Common myeloid progenitor, CD34-positive (primary cell): ENCODE results near the gene RBM14.

Source experiments
- CTCF ChIA-PET: fragments of 350-600 bp; sonication (Branson Sonifier 250); formaldehyde crosslinking; loops from one replicate; lab custom pipeline; 2021; ENCODE audit warnings: antibody characterized with exemption; lab: Charles Lee
- POLR2A ChIA-PET: fragments of 350-600 bp; sonication (Branson Sonifier 250); formaldehyde crosslinking; loops from one replicate; lab custom pipeline; 2021; ENCODE audit warnings: antibody characterized with exemption; lab: Charles Lee
- DNase-seq, 3 donors: peaks; one replicate each; pipeline versions ENCODE4 v3.0.0 to v3.0.0-alpha.2; 2013
- H3K27ac ChIP-seq, 2 experiments: 1 replicate in 1 of 2; 2 replicates in 1 of 2; pipeline ENCODE4 v1.7.0; 2013; ENCODE audit warnings: inconsistent platforms in 2 of 2, low read length in 2 of 2, mild to moderate bottlenecking in 2 of 2, low read depth in 1 of 2, moderate library complexity in 1 of 2; ENCODE audit not compliant: severe bottlenecking in 2 of 2, insufficient read depth in 1 of 2, poor library complexity in 1 of 2
- H3K27me3 ChIP-seq, 5 experiments: replicated peaks in 2 of 5; 1 replicate in 3 of 5; 2 replicates in 2 of 5; pipeline versions ENCODE4 v1.6.1 to v1.7.0; 2013; ENCODE audit warnings: low read length in 4 of 5, mild to moderate bottlenecking in 2 of 5, moderate library complexity in 2 of 5, inconsistent platforms in 1 of 5; ENCODE audit not compliant: insufficient read depth in 5 of 5, control insufficient read depth in 4 of 5
- H3K36me3 ChIP-seq, 4 experiments: 1 replicate in 2 of 4; 2 replicates in 2 of 4; pipeline versions ENCODE4 v1.6.1 to v1.7.0; 2013; ENCODE audit warnings: low read length in 3 of 4, control low read depth in 1 of 4, mild to moderate bottlenecking in 1 of 4; ENCODE audit not compliant: control insufficient read depth in 4 of 4, insufficient read depth in 4 of 4
- H3K4me1 ChIP-seq, 4 experiments: 1 replicate in 3 of 4; 2 replicates in 1 of 4; pipeline versions ENCODE4 v1.6.1 to v1.7.1; 2013; ENCODE audit warnings: low read length in 3 of 4, mild to moderate bottlenecking in 3 of 4, control low read depth in 1 of 4, inconsistent platforms in 1 of 4, moderate library complexity in 1 of 4; ENCODE audit not compliant: control insufficient read depth in 4 of 4, insufficient read depth in 4 of 4; ENCODE audit errors: control extremely low read depth in 1 of 4
- H3K4me3 ChIP-seq, 7 experiments: 1 replicate in 4 of 7; 2 replicates in 3 of 7; pipeline versions ENCODE4 v1.5.1 to v1.7.0; 2013; ENCODE audit warnings: mild to moderate bottlenecking in 7 of 7, low read length in 6 of 7, moderate library complexity in 6 of 7, inconsistent platforms in 2 of 7, low read depth in 2 of 7, control low read depth in 1 of 7; ENCODE audit not compliant: insufficient read depth in 4 of 7, control insufficient read depth in 1 of 7; ENCODE audit errors: extremely low read depth in 1 of 7
- H3K9me3 ChIP-seq, 5 experiments: 1 replicate in 4 of 5; 2 replicates in 1 of 5; pipeline versions ENCODE4 v1.6.1 to v1.7.1; 2013; ENCODE audit warnings: low read length in 4 of 5, mild to moderate bottlenecking in 2 of 5, inconsistent platforms in 1 of 5, low read depth in 1 of 5, moderate library complexity in 1 of 5; ENCODE audit not compliant: control insufficient read depth in 4 of 5, insufficient read depth in 2 of 5; ENCODE audit errors: control extremely low read depth in 1 of 5
- WGBS: methylation state at CpG from one replicate; pipeline ENCODE4 v1.1.5; 2013; ENCODE audit not compliant: insufficient coverage; 5-methylcytosine and 5-hydroxymethylcytosine counted together

RBM14 gene

GRCh38 chr11:66628061-66628603 is 11.7 kb downstream of the RBM14 start:
- CTCF ChIA-PET, result interaction anchor here (0.8 to 1.7 kb wide), 3 partner anchors 9 to 11 kb away, joined by 4 to 5 read pairs (median 5); no protein-coding TSS in a partner anchor
- Histone ChIP-seq H3K27me3 (no peaks in the 10 kb centered on the region), H3K27ac (no peak overlapping the region), H3K4me3 (no peak overlapping the region), H3K9me3 (no peaks in the 10 kb centered on the region), H3K4me1 (peaks cover 0 to under 1% (median under 1%) of the 10 kb centered on the region in 4 experiments), H3K36me3 (peaks cover 27 to 86% (median 72%) of the 10 kb centered on the region in 4 experiments)
- no peak for DNase-seq
- 100% methylated on average over 2 of the region's 7 CpGs for WGBS
- POLR2A ChIA-PET, result interaction anchor here (0.6 kb wide), 1 partner anchor 207 kb away, joined by 3 read pairs; no protein-coding TSS in a partner anchor

- no CpG with 5 or more reads among the region's 2 CpGs for WGBS
- CTCF ChIA-PET, result interaction anchor here (1.5 to 1.8 kb wide), 3 partner anchors 8 to 10 kb away, joined by 3 to 7 read pairs (median 5); no protein-coding TSS in a partner anchor
Measured at GRCh38 chr11:66629356-66629755, 12.9 kb downstream of the RBM14 start.

GRCh38 chr11:66631883-66632282 is 15.5 kb downstream of the RBM14 start:
- Histone ChIP-seq H3K27ac (no peak overlapping the region), H3K36me3 (peaks cover 24 to 69% (median 52%) of the 10 kb centered on the region in 4 experiments), H3K9me3 (no peaks in the 10 kb centered on the region), H3K27me3 (no peaks in the 10 kb centered on the region), H3K4me3 (no peak overlapping the region), H3K4me1 (peaks cover 0 to 2% (median 0%) of the 10 kb centered on the region in 4 experiments)
- 100% methylated on average over 4 of the region's 6 CpGs for WGBS
- DNase-seq, result no peak
- ChIA-PET POLR2A (interaction anchor here (1.1 kb wide), 1 partner anchor 15 kb away, joined by 3 read pairs; no protein-coding TSS in a partner anchor), CTCF (interaction anchor here (1.0 kb wide), 1 partner anchor 9 kb away, joined by 3 read pairs; no protein-coding TSS in a partner anchor)

More at GRCh38 chr11:66629356-66629755, 12.9 kb downstream of the RBM14 start:
- Histone ChIP-seq H3K36me3 (peaks cover 29 to 82% (median 67%) of the 10 kb centered on the region in 4 experiments), H3K27me3 (no peaks in the 10 kb centered on the region), H3K27ac (no peak overlapping the region), H3K4me3 (no peak overlapping the region), H3K9me3 (no peaks in the 10 kb centered on the region), H3K4me1 (no peaks in the 10 kb centered on the region)
- POLR2A ChIA-PET, result interaction anchor here (0.8 to 1.7 kb wide), 4 partner anchors 8 to 12 kb away, joined by 3 to 7 read pairs (median 4); no protein-coding TSS in a partner anchor
- no peak for DNase-seq

- DNase-seq, result no peak
- ChIA-PET CTCF (interaction anchor here (0.7 to 1.6 kb wide), 2 partner anchors 9 to 41 kb away, joined by 3 to 9 read pairs; no protein-coding TSS in a partner anchor), POLR2A (interaction anchor here (1.5 kb wide), 1 partner anchor 17 kb away, joined by 4 read pairs; the partner anchor contains the start of gene RBM14)
- no CpG with 5 or more reads among the region's 2 CpGs for WGBS
- H3K4me1 ChIP-seq, result peaks cover 0 to 12% (median 6%) of the 10 kb centered on the region in 4 experiments
- H3K27me3 ChIP-seq, result no peaks in the 10 kb centered on the region
- peaks cover 19 to 67% (median 41%) of the 10 kb centered on the region in 4 experiments for H3K36me3 ChIP-seq
- no peak overlapping the region for H3K27ac ChIP-seq
- no peaks in the 10 kb centered on the region for H3K9me3 ChIP-seq
- no peak overlapping the region for H3K4me3 ChIP-seq
Measured at GRCh38 chr11:66632952-66633351, 16.5 kb downstream of the RBM14 start.

GRCh38 chr11:66636411-66636810 is 20.0 kb downstream of the RBM14 start:
- Histone ChIP-seq H3K27ac (no peak overlapping the region), H3K27me3 (no peaks in the 10 kb centered on the region), H3K36me3 (peaks cover 8 to 61% (median 33%) of the 10 kb centered on the region in 4 experiments), H3K4me3 (no peak overlapping the region), H3K9me3 (no peaks in the 10 kb centered on the region), H3K4me1 (peaks cover 16 to 39% (median 34%) of the 10 kb centered on the region in 4 experiments)
- WGBS, result 75% methylated on average over 1 of the region's 3 CpGs
- ChIA-PET POLR2A (interaction anchor here (0.6 kb wide), 1 partner anchor 14 kb away, joined by 4 read pairs; no protein-coding TSS in a partner anchor), CTCF (interaction anchor here (1.0 to 6.8 kb wide), 3 partner anchors 9 to 59 kb away, joined by 4 to 52 read pairs (median 5); no protein-coding TSS in a partner anchor)
- DNase-seq, result no peak

- WGBS, result 74% methylated on average over 8 of the region's 12 CpGs
- POLR2A ChIA-PET, result interaction anchor here (0.6 to 2.7 kb wide), 12 partner anchors 12 to 171 kb away, joined by 3 to 16 read pairs (median 5); partner anchors contain the start of genes CCDC87, CCS, RBM14 and RBM4B
- DNase-seq, result no peak
- CTCF ChIA-PET, result interaction anchor here (0.8 to 6.8 kb wide), 12 partner anchors 9 to 92 kb away, joined by 3 to 52 read pairs (median 4); partner anchors contain the start of genes CCDC87, CCS, RBM14 and RBM4B
- Histone ChIP-seq H3K27me3 (no peaks in the 10 kb centered on the region), H3K4me1 (peaks cover 25 to 51% (median 41%) of the 10 kb centered on the region in 4 experiments), H3K4me3 (peak overlapping the region in 5 of 7 experiments; percentile 20 to 99 (median 96)), H3K9me3 (no peaks in the 10 kb centered on the region), H3K27ac (peak overlapping the region; percentile 46 to 98), H3K36me3 (peaks cover 10 to 67% (median 31%) of the 10 kb centered on the region in 4 experiments)
Measured at GRCh38 chr11:66637557-66638176, 21.2 kb downstream of the RBM14 start.
